Right kidney (tissue), 9 donors: ENCODE data around the gene OR12D3.
"Not testable (repeated sequence)": the region's sequence is repeated elsewhere in the genome, so short reads cannot be mapped to it uniquely, and the experiment has no call there.

Source experiments
- DNase-seq: peaks from one replicate; pipeline ENCODE4 v3.0.0-alpha.2; 2016
- long read RNA-seq, 8 donors: transcript quantifications; one replicate each; lab custom pipeline, GENCODE V29; 2026

The OR12D3 gene, protein sequence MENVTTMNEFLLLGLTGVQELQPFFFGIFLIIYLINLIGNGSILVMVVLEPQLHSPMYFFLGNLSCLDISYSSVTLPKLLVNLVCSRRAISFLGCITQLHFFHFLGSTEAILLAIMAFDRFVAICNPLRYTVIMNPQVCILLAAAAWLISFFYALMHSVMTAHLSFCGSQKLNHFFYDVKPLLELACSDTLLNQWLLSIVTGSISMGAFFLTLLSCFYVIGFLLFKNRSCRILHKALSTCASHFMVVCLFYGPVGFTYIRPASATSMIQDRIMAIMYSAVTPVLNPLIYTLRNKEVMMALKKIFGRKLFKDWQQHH
- long read RNA-seq, donor 1 = 0 reads
- long read RNA-seq, donor 2 = 0 reads
- long read RNA-seq, donor 3 = 0 reads
- long read RNA-seq, donor 4 = 0 reads
- long read RNA-seq, donor 5 = 0 reads
- long read RNA-seq, donor 6 = 0 reads
- long read RNA-seq, donor 7 = 0 reads
- long read RNA-seq, donor 8 = 0 reads

DNA sequence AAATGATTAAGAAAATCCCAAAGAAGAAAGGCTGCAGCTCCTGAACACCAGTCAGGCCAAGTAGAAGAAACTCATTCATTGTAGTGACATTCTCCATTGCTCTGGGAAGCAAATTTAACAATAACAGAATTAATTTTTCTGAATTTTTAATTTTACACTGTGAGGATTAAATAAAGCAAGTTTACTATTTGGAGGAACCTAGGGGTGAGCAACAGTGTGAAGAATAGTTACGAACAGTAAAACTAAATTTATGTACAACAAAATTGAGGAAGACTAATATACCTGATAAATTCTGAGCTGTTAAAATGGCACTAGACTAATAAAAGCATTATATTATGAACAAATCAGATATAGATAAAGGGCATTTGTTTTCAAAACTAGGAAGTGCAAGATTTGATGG is at the start of gene OR12D3:
TSS of gene OR12D3 (minus strand) at position 101 of the 400 bp plus-strand sequence. CDS start at position 97, 4 bp downstream.
- no peak for DNase-seq

DNA sequence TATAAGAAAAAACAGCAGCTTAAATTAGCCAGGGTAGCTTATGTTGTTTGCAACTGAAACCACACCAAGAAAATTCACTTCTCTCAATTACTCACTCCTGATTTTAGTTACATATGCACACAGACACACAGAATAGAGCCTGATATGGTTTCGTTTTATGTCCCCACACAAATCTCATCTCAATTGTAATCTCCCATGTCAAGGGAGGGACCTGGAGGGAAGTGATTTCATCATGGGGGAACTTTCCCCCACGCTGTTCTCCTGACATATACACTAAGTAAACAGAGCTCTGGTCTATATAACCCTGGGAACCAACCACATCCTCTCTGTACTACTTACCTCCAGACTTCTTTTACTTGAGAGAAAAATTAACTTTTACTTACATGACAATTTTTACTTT is 49.5 kb upstream of the OR12D3 start:
- no peak for DNase-seq

DNA sequence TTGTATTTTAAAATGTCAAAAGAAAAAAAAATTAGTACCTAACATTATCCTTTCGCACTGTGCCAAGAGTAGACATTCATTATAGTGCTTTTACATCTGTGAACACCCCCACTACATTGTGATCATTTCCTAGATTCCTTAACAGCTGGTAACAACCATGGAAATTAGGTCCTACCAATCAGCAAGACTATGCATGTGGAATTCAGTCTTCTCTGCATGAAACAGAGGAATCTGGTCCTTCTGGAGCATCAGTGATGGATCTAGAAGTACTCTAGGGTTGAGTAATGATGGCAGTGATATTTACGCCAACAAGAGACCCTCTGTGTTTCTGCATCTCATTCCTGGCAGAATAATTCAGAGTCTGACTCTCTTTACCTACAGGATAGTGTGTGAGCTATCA is 49.1 kb upstream of the OR12D3 start:
- DNase-seq = no peak

DNA sequence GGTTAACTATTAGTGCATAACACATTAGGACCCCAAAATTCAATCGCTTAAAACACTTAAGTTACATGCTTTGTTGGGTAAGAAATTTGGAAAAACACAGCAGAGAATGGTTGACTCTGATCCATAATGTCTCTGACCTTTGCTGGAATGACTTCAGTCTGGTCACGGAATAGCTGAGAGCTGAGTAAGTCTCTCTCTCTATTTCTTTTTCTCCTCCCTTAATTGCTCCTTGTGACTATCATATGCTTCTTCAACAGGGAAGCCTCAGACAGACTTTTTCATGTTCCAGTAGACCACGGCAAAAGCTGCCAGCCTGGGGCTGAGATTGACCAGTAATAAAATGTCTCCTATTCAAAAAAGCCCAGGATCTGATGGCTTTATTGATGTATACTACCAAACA is 44.4 kb upstream of the OR12D3 start:
- DNase-seq = no peak

DNA sequence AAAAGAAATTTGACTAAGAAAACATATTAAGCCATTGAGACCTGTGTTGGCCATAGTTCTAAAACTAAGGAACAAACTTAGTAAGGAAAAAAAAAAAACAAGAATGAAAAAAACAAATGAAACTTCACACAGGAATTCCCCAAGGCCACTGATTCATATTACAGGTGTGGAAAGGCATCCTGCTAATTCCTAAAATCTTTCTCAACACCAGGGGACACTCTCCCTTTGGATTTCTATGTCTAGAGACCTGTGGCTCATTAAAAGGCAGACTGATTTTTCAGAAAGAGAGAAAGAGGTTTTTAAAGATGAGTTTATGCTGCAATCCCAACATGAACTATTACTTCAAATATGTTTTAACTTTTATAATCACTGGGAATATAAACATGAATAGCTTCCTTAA is 39.5 kb upstream of the OR12D3 start, which contains the start of gene OR12D1:
TSS of gene OR12D1 (plus strand) at position 341 of the 400 bp plus-strand sequence.
- no peak for DNase-seq

DNA sequence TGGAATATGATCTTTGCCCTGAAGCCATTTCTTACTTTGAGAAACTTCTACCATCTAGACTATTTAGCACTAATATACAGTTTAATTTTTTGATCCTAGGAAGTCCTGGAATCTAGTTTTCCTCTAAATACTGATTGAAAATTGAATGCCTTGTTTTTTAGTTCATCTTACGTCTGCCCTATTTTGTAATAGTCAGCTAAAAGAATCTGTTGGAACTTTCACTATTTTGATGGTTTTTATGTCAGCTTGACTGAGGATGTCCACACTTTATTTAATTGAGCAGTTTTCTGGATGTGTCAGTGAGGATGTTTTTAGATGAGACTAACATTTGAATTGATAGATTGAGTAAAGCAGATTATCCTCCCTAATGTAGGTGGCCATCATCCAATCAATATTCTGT is 28.7 kb upstream of the OR12D3 start:
- no peak for DNase-seq

DNA sequence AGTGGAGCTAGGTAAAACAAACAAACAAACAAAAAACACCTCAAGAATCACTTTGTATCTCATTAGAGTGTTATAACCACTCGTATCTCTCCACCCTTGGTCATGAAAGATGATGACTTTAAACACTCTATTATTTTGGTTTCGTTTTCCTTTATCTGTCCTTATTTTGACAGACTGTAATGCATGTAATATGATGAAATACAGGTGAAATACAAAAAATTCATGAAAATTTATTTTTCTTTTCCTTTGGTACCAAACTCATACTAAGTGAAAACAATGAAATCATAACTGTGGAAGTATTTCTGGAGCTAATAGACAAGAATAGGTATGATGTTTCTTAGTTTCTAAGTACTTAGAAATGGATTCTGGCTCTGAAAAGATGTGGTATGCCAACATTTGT is 24.4 kb upstream of the OR12D3 start:
- DNase-seq = no peak

DNA sequence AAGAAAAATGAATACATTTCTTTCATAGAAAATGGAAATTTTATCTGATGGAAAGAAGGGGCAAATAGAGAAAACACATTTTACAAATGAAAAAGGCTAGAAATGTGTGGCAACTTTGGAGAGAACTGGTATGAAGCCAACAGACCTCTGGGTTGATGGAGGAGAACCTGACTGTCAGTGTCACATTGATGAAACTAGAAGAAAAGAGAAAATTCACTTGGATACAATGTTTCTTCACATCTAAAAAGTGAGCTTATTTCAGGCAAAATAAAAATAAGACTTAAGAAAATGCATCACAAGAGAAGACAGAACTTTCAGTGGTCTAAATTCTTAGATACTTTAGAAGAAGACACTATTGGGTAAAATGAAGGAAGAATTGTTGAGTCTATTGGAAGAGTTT is 20.2 kb upstream of the OR12D3 start, which contains the start of gene OR12D2:
TSS of gene OR12D2 (plus strand) at position 301 of the 400 bp plus-strand sequence. CDS start 1,069 bp downstream, outside the sequence.
- DNase-seq = no peak

DNA sequence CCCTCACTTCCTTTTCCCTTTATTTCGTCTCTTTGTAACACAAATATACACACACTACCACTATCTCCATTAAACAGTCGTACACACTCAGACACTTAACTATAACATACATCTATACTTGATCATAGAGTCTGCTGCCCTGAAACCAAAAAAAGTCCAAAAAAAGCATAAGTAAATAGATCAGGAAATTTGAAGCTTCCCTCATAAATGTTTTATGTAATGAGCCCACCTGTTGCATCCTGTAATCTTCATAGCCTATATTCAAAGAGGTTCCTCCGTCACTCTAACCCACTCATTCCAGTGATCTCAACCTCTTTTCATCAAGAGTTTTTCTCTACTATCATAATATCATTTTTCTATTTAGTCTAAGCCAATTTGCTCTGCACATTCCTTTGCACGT is 13.4 kb upstream of the OR12D3 start:
- DNase-seq = no peak

DNA sequence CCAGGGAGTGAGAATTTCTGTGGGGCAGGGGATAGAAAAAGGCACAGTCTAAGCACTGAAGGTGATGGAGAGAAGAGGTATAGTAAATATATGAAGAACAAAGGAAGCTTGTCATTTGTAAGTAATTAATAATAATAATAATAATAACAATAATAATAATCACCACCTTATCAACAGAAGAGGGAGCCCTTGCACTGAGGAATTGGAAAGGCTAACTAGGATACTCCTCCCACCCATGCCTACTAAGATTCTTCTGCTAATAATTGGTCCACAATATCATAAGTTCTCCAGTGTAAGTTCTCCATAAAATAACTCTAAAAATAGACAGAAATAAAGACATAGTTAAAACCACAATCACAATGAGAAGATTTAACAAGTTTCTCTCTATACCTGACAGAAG is 912 bp upstream of the OR12D3 start:
- DNase-seq = no peak

DNA sequence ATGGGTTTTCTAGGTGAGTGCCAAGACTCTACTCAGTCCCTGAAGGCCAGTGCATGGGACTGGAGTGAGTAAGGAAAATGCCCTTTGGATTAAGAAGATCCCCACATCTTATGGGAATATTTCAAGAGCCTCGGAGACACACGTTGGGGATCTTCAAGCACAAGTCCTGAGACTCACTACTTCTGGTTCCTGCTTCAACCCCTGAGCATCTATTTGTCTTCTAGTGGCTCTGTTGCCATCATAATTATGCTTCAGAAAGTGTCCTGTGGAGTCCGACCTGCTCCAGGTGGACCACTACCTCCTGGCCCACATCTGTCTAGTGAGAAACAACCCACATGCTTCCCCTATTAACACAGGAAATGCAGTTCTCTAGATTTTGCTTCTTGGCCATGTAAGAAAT is 6.3 kb downstream of the OR12D3 start, which contains the start of gene OR5V1:
TSS of gene OR5V1 (minus strand) at position 101 of the 400 bp plus-strand sequence. CDS start 12,670 bp downstream, outside the sequence.
- no peak for DNase-seq

DNA sequence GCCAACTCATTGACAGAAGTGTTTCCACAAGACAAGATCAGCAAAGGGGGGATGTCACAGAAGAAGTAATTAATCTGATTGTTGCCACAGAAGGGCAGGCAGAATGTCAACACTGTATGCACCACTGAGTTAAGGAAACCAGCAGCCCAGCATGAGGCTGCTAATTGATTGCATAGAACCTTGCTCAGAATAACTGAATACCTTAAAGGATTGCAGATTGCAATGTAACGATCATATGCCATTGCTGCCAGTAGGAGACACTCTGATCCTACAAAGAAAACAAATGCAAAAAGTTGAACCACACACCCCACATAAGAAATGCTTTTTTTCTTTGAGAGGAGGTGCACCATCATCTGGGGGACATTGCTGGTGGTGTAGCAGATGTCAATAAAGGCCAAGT is 19.5 kb downstream of the OR12D3 start:
- DNase-seq = no peak

DNA sequence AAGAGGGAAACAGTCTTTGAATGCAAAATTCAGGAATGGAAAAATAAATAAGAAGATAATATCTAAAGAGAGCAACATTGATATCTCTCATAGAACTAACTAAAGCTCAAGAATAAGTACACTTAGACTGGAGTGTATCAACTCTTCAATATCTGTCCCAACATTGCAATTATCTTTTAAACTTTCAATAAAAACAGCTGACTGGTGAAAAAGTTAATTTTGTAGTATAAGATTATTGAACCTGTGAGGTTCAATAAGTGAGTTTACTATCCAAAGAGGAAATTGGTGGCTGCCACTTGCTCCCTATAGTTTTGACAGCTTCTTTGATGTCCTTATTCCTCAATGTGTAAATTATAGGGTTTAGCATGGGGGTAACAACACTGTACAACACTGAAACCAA is 20.1 kb downstream of the OR12D3 start:
- DNase-seq = no peak

DNA sequence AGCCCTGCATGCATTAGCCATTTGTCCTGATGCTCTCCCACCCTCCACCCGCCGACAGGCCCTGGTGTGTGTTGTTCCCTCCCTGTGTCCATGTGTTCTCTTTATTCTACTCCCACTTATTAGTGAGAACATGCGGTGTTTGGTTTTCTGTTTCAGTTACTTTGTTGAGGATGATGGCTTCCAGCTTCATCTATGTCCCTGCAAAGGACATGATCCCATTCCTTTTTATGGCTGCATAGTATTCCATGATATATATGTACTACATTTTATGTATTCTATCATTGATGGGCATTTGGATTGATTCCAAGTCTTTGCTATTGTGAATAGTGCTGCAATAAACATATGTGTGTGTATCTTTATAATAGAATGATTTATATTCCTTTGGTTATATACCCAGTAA is 25.7 kb downstream of the OR12D3 start:
- not testable (repeated sequence) for DNase-seq

DNA sequence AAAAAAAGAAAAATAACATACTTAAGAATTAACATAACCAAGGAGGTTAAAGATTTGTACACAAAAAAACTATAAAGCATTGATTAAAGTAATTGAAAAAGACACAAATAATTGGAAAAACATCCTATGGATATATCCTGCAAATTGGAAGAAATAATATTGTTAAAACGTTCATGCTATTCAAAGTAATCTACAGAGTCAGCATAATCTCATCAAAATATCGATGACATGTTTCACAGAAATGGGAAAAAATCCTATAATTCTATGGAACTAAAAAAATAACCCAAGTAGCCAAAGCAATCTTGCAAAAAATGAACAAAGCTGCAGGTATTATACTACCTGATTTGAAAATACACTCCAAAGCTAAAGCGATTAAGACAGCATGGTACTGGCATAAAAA is 29.7 kb downstream of the OR12D3 start:
- no peak for DNase-seq

DNA sequence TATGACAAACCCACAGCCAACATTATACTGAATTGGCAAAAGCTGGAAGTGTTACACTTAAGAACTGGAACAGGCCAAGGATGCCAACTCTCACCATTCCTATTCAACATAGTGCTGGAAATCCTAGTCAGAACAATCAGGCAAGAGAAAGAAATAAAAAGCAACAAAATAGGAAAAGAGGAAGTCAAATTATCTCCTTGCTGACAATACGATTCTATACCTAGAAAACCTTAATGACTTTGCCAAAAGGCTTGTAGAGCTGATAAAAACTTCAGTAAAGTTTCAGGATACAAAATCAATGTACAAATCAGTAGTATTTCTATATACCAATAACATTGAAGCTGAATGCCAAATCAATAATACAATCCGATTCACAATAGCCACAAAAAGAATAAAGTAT is 38.8 kb downstream of the OR12D3 start:
- no peak for DNase-seq

DNA sequence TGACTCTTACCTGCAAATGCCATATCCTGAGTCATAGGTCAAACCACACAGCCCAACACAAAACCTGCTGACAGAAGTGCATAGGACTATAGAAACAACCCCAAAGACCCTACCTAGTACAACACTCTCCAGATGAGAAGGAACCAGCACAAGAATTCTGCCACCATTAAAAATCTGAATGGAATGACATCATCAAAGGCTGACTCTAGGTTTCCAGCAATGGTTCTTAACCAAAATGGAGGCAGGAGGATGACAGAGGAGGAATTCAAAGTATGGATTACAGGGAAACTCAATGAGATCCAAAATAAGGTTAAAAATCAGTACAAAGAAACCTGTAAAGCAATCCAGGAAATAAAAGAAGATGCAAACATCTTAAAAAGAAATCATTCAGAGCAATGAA is 42.4 kb downstream of the OR12D3 start:
- no peak for DNase-seq

DNA sequence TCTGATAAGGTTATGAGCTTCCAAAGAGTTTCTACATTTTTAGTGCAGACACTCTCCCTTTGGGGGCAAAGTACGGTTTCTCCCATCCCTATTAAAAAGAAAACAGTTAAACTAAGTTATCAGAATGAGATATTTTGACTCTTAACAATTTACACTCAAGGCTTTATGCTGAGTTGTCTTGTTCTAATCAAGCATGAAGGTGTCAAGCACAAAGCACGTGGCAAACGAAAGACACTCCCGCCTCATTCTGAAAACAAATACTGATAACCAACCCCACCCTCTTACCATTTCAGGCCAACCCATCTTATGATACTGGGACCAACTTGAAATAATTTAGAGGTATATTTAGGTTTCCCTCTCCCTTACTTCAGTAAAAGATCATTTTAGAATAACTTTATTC is 49.3 kb downstream of the OR12D3 start:
- no peak for DNase-seq
